HepG2 (cell line): ENCODE data around the gene HSDL1.

ENCODE experiments used
- JUN ChIP-seq: sonication (generic); formaldehyde crosslinking; IDR thresholded peaks from 2 replicates; pipeline ENCODE4 v1.4.0; 2020; ENCODE audit warnings: mild to moderate bottlenecking, missing genetic modification reagents
- SOX6 ChIP-seq, 2 experiments: fragments of 450-650 bp in 1 of 2; sonication (generic) in 1 of 2; formaldehyde crosslinking in 1 of 2; IDR thresholded peaks; 2 replicates each; pipeline versions ENCODE4 v1.4.0 to v1.6.1; 2017 to 2020; ENCODE audit warnings: antibody characterized with exemption in 1 of 2, mild to moderate bottlenecking in 1 of 2, missing genetic modification reagents in 1 of 2
- ZMYM4 ChIP-seq: sonication (generic); formaldehyde crosslinking; IDR thresholded peaks from 2 replicates; pipeline ENCODE4 v1.8.1; 2023; ENCODE audit warnings: mild to moderate bottlenecking, missing genetic modification reagents
- ZNF3 ChIP-seq: IDR thresholded peaks from 2 replicates; pipeline ENCODE4 v1.7.0; 2017; ENCODE audit warnings: inconsistent platforms
- TF ChIP-seq, protein P1 (sequence below): sonication (generic); formaldehyde crosslinking; IDR thresholded peaks from 2 replicates; pipeline ENCODE4 v1.5.0; 2020; ENCODE audit warnings: mild to moderate bottlenecking, missing genetic modification reagents, moderate library complexity

DNA sequence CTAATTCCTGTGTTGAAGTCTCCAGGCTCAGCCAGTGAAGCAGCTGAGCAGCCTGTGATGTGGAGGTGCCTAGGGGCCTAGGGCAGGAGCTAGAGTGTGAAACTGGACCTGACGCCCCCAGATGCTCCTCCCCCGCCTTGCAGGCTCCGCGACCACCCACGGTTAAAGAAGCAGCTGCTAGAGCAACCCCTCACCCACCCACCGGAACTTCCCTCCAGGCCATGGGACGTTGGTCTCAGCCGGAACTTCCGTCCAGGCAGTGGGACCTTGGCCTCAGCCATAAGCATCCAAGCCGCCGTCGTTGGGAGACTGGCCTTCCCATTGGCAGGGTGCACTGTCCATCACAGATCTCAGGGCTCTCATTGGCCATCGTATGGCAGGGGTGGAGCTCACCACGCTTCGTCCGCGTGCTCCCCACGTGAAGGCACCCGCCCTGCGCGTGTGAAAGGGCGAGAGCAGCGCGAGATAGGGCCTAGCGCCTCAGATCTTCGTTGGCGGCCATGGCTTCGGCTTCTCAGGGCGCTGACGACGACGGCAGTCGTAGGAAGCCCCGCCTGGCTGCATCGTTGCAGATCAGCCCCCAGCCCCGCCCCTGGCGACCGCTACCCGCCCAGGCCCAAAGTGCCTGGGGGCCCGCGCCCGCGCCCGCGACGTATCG is 45.9 kb upstream of the HSDL1 start, which contains the start of gene ADAD2:
- no peak for TF ChIP-seq ZMYM4 (CRISPR knock-in tag)
- no peak for TF ChIP-seq JUN (CRISPR knock-in tag)
- TF ChIP-seq, protein P1, sequence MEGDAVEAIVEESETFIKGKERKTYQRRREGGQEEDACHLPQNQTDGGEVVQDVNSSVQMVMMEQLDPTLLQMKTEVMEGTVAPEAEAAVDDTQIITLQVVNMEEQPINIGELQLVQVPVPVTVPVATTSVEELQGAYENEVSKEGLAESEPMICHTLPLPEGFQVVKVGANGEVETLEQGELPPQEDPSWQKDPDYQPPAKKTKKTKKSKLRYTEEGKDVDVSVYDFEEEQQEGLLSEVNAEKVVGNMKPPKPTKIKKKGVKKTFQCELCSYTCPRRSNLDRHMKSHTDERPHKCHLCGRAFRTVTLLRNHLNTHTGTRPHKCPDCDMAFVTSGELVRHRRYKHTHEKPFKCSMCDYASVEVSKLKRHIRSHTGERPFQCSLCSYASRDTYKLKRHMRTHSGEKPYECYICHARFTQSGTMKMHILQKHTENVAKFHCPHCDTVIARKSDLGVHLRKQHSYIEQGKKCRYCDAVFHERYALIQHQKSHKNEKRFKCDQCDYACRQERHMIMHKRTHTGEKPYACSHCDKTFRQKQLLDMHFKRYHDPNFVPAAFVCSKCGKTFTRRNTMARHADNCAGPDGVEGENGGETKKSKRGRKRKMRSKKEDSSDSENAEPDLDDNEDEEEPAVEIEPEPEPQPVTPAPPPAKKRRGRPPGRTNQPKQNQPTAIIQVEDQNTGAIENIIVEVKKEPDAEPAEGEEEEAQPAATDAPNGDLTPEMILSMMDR (CRISPR knock-in tag): no peak
- TF ChIP-seq ZNF3 (CRISPR knock-in tag): no peak
- TF ChIP-seq SOX6 (IDR thresholded peaks at IDR 0.05): no peak
- no peak for TF ChIP-seq SOX6 (CRISPR knock-in tag; IDR thresholded peaks at IDR 0.05)
